ENCODE results near the gene PCBD2. TPM values are rescaled to one million over a fixed set of nuclear protein-coding genes. Genes with fewer than 3 reads are reported as not detected.

Gene PCBD2
- total RNA-seq, 4 donors from 2014 or later, result 8.0 to 12.8 (median 8.8) TPM

GRCh38 chr5:134965271-134965825 lies 60.4 kb downstream of the PCBD2 start:
- H3K27me3 ChIP-seq, result no peaks in the 10 kb centered on the region
- intact Hi-C loops (cut with DNase I), result no loop called here
- WGBS, 2 donors, result 80 to 90% methylated on average over 3 of the region's 3 CpGs
- no peak for TF ChIP-seq POLR2A (IDR thresholded peaks at IDR 0.05)
- TF ChIP-seq CTCF (IDR thresholded peaks at IDR 0.05), result no peak
- no peak for DNase-seq
- H3K36me3 ChIP-seq, result peaks cover 0 to 69% (median 8%) of the 10 kb centered on the region in 3 donors
- no peak overlapping the region for H3K4me3 ChIP-seq
- no peaks in the 10 kb centered on the region for H3K9me3 ChIP-seq
- H3K4me1 ChIP-seq, result peaks cover 0 to 12% (median 6%) of the 10 kb centered on the region in 3 donors
- no peak overlapping the region for H3K27ac ChIP-seq

- intact Hi-C loops (cut with DNase I), result no loop called here
- no peak for DNase-seq
- Histone ChIP-seq H3K27me3 (no peaks in the 10 kb centered on the region), H3K4me3 (no peak within 1 kb of the TSS), H3K4me1 (peaks cover 0 to 12% (median 6%) of the 10 kb centered on the region in 3 donors), H3K27ac (peak within 1 kb of the TSS in 2 of 4 donors; percentile 36 to 42), H3K9me3 (no peaks in the 10 kb centered on the region), H3K36me3 (peaks cover 0 to 58% (median 0%) of the 10 kb centered on the region in 3 donors)
- 87 to 92% methylated on average over 3 of the region's 3 CpGs for WGBS, 2 donors
- TF ChIP-seq POLR2A (IDR thresholded peaks at IDR 0.05), result no peak
- no peak for TF ChIP-seq CTCF (IDR thresholded peaks at IDR 0.05)
Measured at GRCh38 chr5:134967607-134968006, 62.7 kb downstream of the PCBD2 start, which contains the start of gene CATSPER3. Gene CATSPER3, plus strand, starts transcription at chr5:134967907. Its CDS starts 85 bp downstream, at chr5:134967992.

GRCh38 chr5:134968055-134968454 lies 63.1 kb downstream of the PCBD2 start:
- TF ChIP-seq POLR2A (IDR thresholded peaks at IDR 0.05), result no peak
- TF ChIP-seq CTCF (IDR thresholded peaks at IDR 0.05), result no peak
- no peak for DNase-seq
- 77 to 78% methylated on average over 3 of the region's 3 CpGs for WGBS, 2 donors
- intact Hi-C loops (cut with DNase I), result no loop called here
- H3K27me3 ChIP-seq, result no peaks in the 10 kb centered on the region
- H3K4me1 ChIP-seq, result peaks cover 0 to 12% (median 6%) of the 10 kb centered on the region in 3 donors
- no peak overlapping the region for H3K4me3 ChIP-seq
- no peaks in the 10 kb centered on the region for H3K9me3 ChIP-seq
- peaks cover 0 to 54% (median 0%) of the 10 kb centered on the region in 3 donors for H3K36me3 ChIP-seq
- H3K27ac ChIP-seq, result peak overlapping the region in 1 of 4 donors; percentile 42

GRCh38 chr5:134969166-134969565 lies 64.2 kb downstream of the PCBD2 start:
- H3K36me3 ChIP-seq, result peaks cover 0 to 44% (median 0%) of the 10 kb centered on the region in 3 donors
- no peak overlapping the region for H3K27ac ChIP-seq
- H3K4me1 ChIP-seq, result peaks cover 0 to 12% (median 6%) of the 10 kb centered on the region in 3 donors
- DNase-seq, result no peak
- no peak overlapping the region for H3K4me3 ChIP-seq
- TF ChIP-seq POLR2A (IDR thresholded peaks at IDR 0.05) (no peak), CTCF (IDR thresholded peaks at IDR 0.05) (no peak)
- intact Hi-C loops (cut with DNase I), result no loop called here
- no peaks in the 10 kb centered on the region for H3K27me3 ChIP-seq
- no peaks in the 10 kb centered on the region for H3K9me3 ChIP-seq

- Histone ChIP-seq H3K36me3 (peaks cover 0 to 19% (median 0%) of the 10 kb centered on the region in 3 donors), H3K27ac (no peak overlapping the region), H3K27me3 (no peaks in the 10 kb centered on the region), H3K4me1 (no peaks in the 10 kb centered on the region), H3K4me3 (no peak overlapping the region), H3K9me3 (peaks cover 0 to 19% (median 0%) of the 10 kb centered on the region in 3 donors)
- DNase-seq, result no peak
- no peak for TF ChIP-seq POLR2A (IDR thresholded peaks at IDR 0.05)
- no peak for TF ChIP-seq CTCF (IDR thresholded peaks at IDR 0.05)
- WGBS, 2 donors, result 51 to 65% methylated on average over 2 of the region's 2 CpGs
- intact Hi-C loops (cut with DNase I), result no loop called here
Measured at GRCh38 chr5:134975078-134975715, 70.3 kb downstream of the PCBD2 start.

Data from esophagus squamous epithelium (tissue), 5 donors.